Activated CD8-positive, alpha-beta memory T cell treated with anti-CD3 and anti-CD28 coated beads for 4 hours (primary cell): Measurements from ENCODE around the gene CPA3.

Experiments
- DNase-seq, 2 donors: peaks; one replicate each; pipeline ENCODE4 v3.0.0-alpha.2; 2020; ENCODE audit warnings: low read depth in 2 of 2

The CPA3 gene

GRCh38 chr3:148861277-148861869 lies 3.7 kb upstream of the CPA3 start:
- DNase-seq = no peak

DNA sequence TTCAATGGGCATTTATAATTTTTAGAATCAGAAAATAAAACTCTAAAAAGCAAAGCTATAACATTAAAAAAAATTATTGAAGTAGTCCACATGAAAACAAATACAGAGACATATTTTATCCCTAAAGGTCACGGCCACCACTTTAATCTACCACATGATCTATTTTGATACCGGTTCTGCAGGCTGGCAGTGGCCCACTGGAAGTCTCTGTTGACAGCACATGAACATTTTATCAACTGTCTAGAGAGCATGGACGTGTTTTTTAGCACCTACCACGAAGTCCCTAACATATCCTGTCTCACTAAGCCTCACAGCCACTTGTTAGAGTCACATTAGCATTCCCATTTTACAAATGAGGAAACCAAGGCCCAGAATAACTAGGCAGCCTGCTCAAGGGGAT lies 1.8 kb upstream of the CPA3 start:
- no peak for DNase-seq

DNA sequence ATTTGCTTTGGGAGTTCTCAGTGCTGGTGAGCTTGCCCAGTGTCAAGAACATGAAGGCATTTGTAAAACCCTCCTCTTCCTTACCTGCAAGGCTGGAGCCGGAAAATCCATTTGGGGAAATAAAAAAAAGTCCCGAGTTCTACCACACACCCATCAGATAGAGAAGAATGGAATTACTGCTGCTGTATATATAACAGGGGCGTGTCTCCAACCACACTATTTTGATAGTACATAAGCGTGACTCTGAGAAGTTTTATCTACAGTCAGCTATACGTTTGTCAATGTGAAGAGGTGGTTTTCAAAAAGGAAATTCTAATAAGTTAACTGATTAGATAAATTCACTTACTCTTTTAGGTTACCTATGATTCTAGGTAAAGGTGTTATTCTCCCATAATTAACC lies 1.3 kb upstream of the CPA3 start:
- no peak for DNase-seq

DNA sequence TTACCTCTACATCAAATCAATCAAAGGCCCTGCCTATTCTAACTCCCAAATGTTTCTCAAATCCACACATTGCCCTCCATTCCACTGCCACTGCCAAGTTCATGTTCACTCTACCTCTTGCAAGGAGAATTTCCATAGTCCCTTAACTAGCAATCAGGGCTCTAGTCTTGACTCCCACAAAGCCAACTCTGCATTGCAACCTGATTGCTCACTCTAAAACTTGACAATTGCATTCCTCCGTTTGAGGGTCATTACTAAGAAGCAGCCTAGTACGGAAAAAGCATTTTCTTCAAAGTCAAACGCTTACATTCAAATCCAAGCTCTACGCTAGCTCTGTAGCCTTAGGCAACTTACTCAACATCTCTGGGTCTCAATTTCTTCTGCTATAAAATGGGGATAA lies 1.2 kb downstream of the CPA3 start:
- DNase-seq = no peak

GRCh38 chr3:148873270-148873927 lies 8.3 kb downstream of the CPA3 start:
- DNase-seq = no peak

- DNase-seq = no peak
Measured at GRCh38 chr3:148873977-148874376, 8.9 kb downstream of the CPA3 start.

GRCh38 chr3:148878095-148878494 lies 13.0 kb downstream of the CPA3 start:
- no peak for DNase-seq

GRCh38 chr3:148879256-148879655 lies 14.2 kb downstream of the CPA3 start:
- no peak for DNase-seq

GRCh38 chr3:148880681-148881080 lies 15.6 kb downstream of the CPA3 start:
- no peak for DNase-seq

DNA sequence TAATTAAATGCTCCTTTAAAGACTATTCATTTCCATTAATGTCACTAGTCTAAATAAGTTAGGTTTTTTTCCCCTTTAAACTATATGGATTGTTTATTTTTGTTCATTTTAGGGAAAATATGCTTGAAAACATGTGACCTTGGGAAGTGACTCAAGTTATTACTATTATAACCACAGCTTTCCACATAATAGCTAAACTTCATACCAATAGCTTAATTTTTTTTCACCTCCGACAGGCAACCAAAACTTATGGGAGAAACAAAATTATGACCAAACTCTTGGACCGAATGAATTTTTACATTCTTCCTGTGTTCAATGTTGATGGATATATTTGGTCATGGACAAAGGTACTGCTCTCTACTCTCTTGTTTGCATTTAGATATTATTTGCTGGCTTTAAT lies 16.2 kb downstream of the CPA3 start:
- no peak for DNase-seq

- DNase-seq = no peak
Measured at GRCh38 chr3:148882288-148882687, 17.2 kb downstream of the CPA3 start.

- no peak for DNase-seq
Measured at GRCh38 chr3:148883163-148883562, 18.1 kb downstream of the CPA3 start.

DNA sequence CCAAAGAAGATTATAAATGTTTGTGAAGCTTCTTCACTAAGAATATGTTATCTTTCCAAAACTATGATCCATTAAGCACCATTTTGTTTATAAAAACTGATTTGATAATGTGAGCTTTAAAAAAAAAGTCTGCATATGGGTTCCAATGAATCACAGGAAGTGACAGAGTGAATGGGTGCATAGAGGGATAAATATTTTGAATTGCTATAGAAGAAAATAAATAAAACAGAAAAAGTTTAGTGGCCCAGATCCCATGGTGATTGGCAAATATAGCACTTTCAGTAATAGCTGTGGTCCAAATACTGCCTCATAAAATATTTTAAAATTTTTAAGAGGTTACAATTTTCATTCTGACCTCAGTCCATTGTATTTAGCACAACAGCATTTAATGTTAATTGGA lies 19.2 kb downstream of the CPA3 start:
- DNase-seq = no peak

- DNase-seq = no peak
Measured at GRCh38 chr3:148889828-148890227, 24.7 kb downstream of the CPA3 start.

DNA sequence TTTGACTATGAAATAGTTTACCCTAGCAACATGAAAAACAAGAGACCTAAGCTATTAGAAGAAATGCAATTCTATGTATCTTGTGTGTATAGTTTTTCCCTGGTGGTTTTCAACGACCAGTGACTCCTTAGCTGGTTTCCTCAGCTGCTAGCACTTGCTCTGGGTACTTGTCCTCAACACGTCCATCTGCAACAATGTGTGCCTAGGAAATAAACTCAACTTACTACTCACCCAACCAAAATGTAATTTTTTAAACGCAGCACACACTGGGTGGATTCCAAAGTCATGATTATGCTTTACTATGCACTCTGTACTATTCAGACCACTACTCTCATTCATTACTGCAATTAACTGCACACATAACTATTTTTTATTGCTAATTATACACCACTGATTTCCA lies 31.0 kb downstream of the CPA3 start:
- DNase-seq = no peak

GRCh38 chr3:148901987-148902791 lies 37.1 kb downstream of the CPA3 start:
- no peak for DNase-seq

DNA sequence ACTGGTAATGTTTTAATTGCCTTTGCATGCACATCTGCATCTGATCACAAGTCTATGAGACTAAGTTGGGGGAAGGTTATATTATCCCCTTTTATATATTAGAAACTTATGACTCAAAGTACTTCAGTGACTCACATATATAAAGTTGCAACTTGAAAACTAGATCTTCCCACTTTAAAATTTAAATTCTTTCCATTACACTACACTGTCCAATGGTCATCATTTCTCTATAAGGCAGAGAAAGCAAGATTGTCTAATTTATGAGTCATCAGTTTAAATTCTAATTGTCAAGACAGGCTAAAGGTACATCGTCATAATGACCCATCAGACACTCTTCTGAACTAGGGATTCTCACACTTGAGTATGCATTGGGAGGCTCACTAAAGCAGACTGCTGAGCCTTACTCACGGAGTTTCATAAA lies 37.9 kb downstream of the CPA3 start:
- no peak for DNase-seq

DNA sequence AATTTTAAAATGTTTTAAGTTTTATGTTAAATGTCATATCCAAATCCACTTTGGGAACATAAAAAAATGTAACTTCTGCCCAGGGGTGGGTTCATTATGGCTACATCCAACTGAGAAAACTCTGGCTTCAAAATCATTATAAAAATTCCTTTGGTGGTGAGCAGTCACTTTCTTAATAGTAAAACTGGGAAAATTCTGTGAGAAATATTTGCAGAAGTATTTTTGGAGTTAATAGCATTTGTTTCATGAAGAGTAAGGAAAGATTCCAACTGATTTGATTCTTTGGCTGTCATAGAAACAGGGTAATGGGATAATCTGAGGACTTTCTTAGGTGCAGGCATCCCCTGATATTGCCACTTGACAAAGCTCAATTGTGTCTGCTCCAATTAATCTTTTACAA lies 38.8 kb downstream of the CPA3 start:
- DNase-seq = no peak

- no peak for DNase-seq
Measured at GRCh38 chr3:148906667-148907066, 41.6 kb downstream of the CPA3 start.

- DNase-seq = no peak
Measured at GRCh38 chr3:148911173-148911572, 46.1 kb downstream of the CPA3 start.

DNA sequence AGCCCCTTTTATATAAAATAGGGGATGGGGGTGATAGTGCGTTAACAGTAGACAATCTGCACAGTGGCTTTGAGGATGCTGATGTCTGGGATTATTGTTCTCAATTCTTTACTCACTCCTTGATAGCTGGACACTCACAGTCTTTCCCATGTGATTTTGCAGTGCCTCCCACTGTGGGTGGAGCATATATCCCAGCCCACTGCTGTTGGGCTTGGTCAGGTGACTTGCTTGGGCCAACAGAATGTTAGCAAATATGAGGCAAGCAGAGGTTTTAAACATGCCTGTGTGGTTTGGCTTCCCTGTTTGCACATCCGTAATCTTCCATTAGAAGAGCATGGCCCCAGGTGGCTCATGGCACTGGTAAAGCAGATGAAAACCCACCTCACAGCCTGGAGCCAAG lies 46.5 kb downstream of the CPA3 start:
- DNase-seq = no peak

DNA sequence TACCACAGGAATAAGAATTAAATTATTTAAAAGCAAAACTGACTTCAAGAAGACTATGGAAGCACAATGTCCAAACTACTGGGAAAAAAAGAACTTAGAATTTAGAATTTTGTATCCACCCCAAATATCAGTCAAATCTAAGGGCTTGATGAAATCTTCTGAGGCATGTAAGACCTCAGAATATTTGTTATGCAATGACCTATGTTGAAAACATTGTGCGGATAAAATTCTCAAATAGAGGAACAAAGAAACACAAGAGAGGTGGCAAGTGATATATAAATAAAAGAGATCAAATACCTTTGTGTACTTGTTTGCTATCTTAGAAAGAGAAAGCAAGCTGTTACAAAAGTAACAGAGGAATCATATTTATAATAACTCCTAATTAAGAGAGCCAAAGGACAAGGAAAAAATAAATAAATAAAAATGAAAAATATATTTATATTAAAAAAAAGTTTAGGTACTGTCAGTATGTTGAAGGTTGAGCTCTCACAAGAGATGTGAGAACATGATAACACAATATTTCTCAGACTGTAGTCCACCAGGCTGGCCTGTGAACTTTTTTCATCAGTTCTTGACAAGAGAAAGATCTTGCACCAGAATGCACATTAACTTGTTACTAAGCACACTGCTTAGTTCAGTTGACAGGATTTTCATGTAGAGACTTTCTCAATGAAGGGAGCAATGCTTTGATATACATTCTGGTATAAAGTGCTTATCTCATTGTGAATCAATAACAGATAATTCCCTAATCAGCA lies 50.0 kb downstream of the CPA3 start:
- DNase-seq = no peak
